T-cell (primary cell): ENCODE measurements around the gene IFI6. TPM values are rescaled to one million over a fixed set of nuclear protein-coding genes. Genes with fewer than 3 reads are reported as not detected.

Experiments
- ATAC-seq, 4 experiments: fragments of 200-7000 bp in 3 of 4; fragments of 150-1000 bp in 1 of 4; cut with Tn5 transposase; replicated peaks in 1 of 4; 1 replicate in 3 of 4; 2 replicates in 1 of 4; pipeline ENCODE4 v1.10.0; 2021; ENCODE audit warnings: moderate library complexity in 3 of 4, mild to moderate bottlenecking in 2 of 4, moderate number of reproducible peaks in 1 of 4
- CTCF ChIA-PET, 2 donors: fragments of 300-600 bp; sonication (Branson Sonifier 250); formaldehyde crosslinking; loops; one replicate each; lab custom pipeline; 2022; ENCODE audit warnings: antibody characterized with exemption in 2 of 2; lab: Charles Lee
- POLR2A ChIA-PET, 2 donors: fragments of 300-600 bp; sonication (Branson Sonifier 250); formaldehyde crosslinking; loops; one replicate each; lab custom pipeline; 2022; ENCODE audit warnings: antibody characterized with exemption in 2 of 2; lab: Charles Lee
- DNase-seq, 35 experiments: peaks; one replicate each; pipeline versions ENCODE4 v3.0.0 to v3.0.0-alpha.2; 2013 to 2023
- H3K27ac ChIP-seq: one replicate; pipeline ENCODE4 v1.5.1; 2013; ENCODE audit warnings: low read length
- H3K27me3 ChIP-seq, 2 experiments: replicated peaks in 1 of 2; 1 replicate in 1 of 2; 2 replicates in 1 of 2; pipeline versions ENCODE4 v1.6.1 to v1.7.0; 2013; ENCODE audit warnings: low read length in 1 of 2, mixed read lengths in 1 of 2; ENCODE audit not compliant: control insufficient read depth in 2 of 2, insufficient read depth in 2 of 2; ENCODE audit errors: extremely low read depth in 1 of 2
- H3K36me3 ChIP-seq, 2 donors: 1 replicate in 1 of 2; 2 replicates in 1 of 2; pipeline versions ENCODE4 v1.6.1 to v1.7.0; 2013; ENCODE audit warnings: low read length in 1 of 2; ENCODE audit not compliant: control insufficient read depth in 2 of 2, insufficient read depth in 1 of 2; ENCODE audit errors: extremely low read depth in 1 of 2
- H3K4me1 ChIP-seq, 2 experiments: 1 replicate in 1 of 2; 2 replicates in 1 of 2; pipeline versions ENCODE4 v1.6.1 to v1.7.0; 2013; ENCODE audit warnings: low read length in 2 of 2, mixed read lengths in 1 of 2; ENCODE audit not compliant: insufficient read depth in 2 of 2, control insufficient read depth in 1 of 2; ENCODE audit errors: extremely low read depth in 1 of 2
- H3K4me3 ChIP-seq, 2 donors: 1 replicate in 1 of 2; 2 replicates in 1 of 2; pipeline versions ENCODE4 v1.5.1 to v1.7.0; 2013; ENCODE audit warnings: mild to moderate bottlenecking in 2 of 2, low read length in 1 of 2, moderate library complexity in 1 of 2; ENCODE audit not compliant: control insufficient read depth in 1 of 2; ENCODE audit errors: extremely low read depth in 1 of 2
- H3K9me3 ChIP-seq: 2 replicates; pipeline ENCODE4 v1.7.0; 2013
- H3K27ac Mint-ChIP-seq, 2 donors: one replicate each; pipeline ENCODE4 v1.8.0; 2020 to 2021; ENCODE audit warnings: mild to moderate bottlenecking in 2 of 2, mixed read lengths in 2 of 2
- H3K27me3 Mint-ChIP-seq, 2 donors: one replicate each; pipeline ENCODE4 v1.8.0; 2021 to 2022; ENCODE audit warnings: mixed read lengths in 2 of 2
- H3K36me3 Mint-ChIP-seq: one replicate; pipeline ENCODE4 v1.8.0; 2021; ENCODE audit warnings: mixed read lengths
- H3K4me1 Mint-ChIP-seq, 3 donors: one replicate each; pipeline ENCODE4 v1.8.0; 2020 to 2022; ENCODE audit warnings: mixed read lengths in 3 of 3, mild to moderate bottlenecking in 1 of 3
- H3K4me3 Mint-ChIP-seq, 3 donors: one replicate each; pipeline ENCODE4 v1.8.0; 2020 to 2022; ENCODE audit warnings: mild to moderate bottlenecking in 3 of 3, mixed read lengths in 3 of 3, moderate library complexity in 3 of 3
- H3K9me3 Mint-ChIP-seq, 3 donors: one replicate each; pipeline ENCODE4 v1.8.0; 2020 to 2022; ENCODE audit warnings: mixed read lengths in 3 of 3
- WGBS: methylation state at CpG from one replicate; pipeline ENCODE4 v1.1.5; 2013; ENCODE audit warnings: missing lambda C conversion rate; ENCODE audit not compliant: insufficient coverage; 5-methylcytosine and 5-hydroxymethylcytosine counted together
- total RNA-seq, 35 experiments: library from RNA in 6 of 35; stranded (reverse) in 6 of 35; fragments of 120-200 nt in 1 of 35; gene quantifications; one replicate each; pipeline versions ENCODE4 v1.2.1 to v1.2.4 and lab custom pipeline; 2013 to 2026

IFI6 gene
- total RNA-seq, 5 donors from 2014 or later (not counting 1 experiment from before 2014, with no cell fraction given) = 28.2 to 52.1 (median 40.7) TPM

GRCh38 chr1:27668121-27668807 is 3.7 kb downstream of the IFI6 start:
- Mint-ChIP-seq H3K27me3 (no peaks in the 10 kb centered on the region), H3K4me1 (peaks cover 35 to 49% (median 45%) of the 10 kb centered on the region in 3 donors), H3K27ac (no peak overlapping the region), H3K4me3 (no peak overlapping the region), H3K9me3 (no peaks in the 10 kb centered on the region), H3K36me3 (peaks cover 21% of the 10 kb centered on the region)
- CTCF ChIA-PET = interaction anchor here in 1 of 2 donors (1.4 kb wide), 1 partner anchor 62 kb away, joined by 4 read pairs; no protein-coding TSS in a partner anchor
- H3K36me3 ChIP-seq = peaks cover 2 to 17% of the 10 kb centered on the region in 2 donors
- ATAC-seq = no peak
- peaks cover 14 to 48% of the 10 kb centered on the region in 2 experiments for H3K4me1 ChIP-seq
- no peak for DNase-seq
- no peak overlapping the region for H3K27ac ChIP-seq
- POLR2A ChIA-PET = no interaction called here
- H3K4me3 ChIP-seq = no peak overlapping the region
- no peaks in the 10 kb centered on the region for H3K27me3 ChIP-seq
- H3K9me3 ChIP-seq = no peaks in the 10 kb centered on the region
- 95% methylated on average over 31 of the region's 42 CpGs for WGBS

DNA sequence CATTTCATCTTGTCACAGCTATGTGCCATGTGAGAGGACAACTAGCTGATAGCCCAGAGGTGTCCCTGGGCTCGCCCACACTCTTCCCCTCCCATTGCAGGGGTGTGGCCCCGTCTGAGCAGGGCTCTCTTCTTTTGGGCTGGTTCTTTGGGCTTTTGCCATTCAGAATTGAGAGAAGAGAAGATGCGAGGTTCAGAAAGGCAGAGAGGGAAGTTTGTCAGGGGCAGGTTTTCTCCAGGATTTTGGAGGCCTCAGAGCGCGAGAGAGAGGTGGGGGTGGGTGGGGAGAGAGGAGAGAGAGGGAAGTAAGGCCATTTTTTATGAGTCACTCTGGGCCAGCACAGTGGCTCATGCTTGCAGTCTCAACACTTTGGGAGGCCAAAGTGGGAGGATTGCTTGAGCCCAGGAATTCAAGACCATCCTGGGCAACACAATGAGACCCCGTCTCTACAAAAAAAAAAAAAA is 5.2 kb downstream of the IFI6 start:
- WGBS = 93% methylated on average over 3 of the region's 6 CpGs
- Mint-ChIP-seq H3K4me3 (no peak overlapping the region), H3K27ac (no peak overlapping the region)

DNA sequence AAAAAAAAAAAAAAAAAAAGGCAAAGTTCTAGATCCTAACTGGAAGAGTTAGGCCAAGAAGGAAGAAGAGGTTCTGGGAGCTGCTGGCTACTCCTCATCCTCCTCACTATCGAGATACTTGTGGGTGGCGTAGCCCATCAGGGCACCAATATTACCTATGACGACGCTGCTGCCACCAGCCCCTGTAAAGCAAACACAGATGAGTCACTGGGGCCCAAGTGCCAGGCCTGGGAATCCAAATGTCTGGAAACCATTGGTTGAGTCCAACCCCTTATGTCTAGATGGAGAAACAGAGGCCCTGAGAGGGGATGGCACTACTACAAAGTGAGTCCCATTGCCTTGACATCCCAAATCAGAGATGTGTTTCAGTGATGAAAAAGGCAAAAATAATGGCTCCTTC is 5.7 kb downstream of the IFI6 start:
- no peaks in the 10 kb centered on the region for H3K27me3 ChIP-seq
- H3K27ac ChIP-seq = no peak overlapping the region
- no peak for ATAC-seq
- H3K4me1 ChIP-seq = peaks cover 15 to 49% of the 10 kb centered on the region in 2 experiments
- ChIA-PET CTCF (interaction anchor here (0.7 to 1.1 kb wide), 3 partner anchors 35 to 59 kb away, joined by 3 to 7 read pairs (median 4); partner anchors contain the start of gene FAM76A (in 1 of the 2)), POLR2A (no interaction called here)
- H3K4me1 Mint-ChIP-seq = peaks cover 41 to 52% (median 49%) of the 10 kb centered on the region in 3 donors
- no peak for DNase-seq
- H3K27ac Mint-ChIP-seq = peak overlapping the region in 1 of 2 donors; percentile 4
- no peaks in the 10 kb centered on the region for H3K27me3 Mint-ChIP-seq
- H3K9me3 ChIP-seq = no peaks in the 10 kb centered on the region
- H3K36me3 ChIP-seq = peaks cover 2 to 17% of the 10 kb centered on the region in 2 donors
- no peak overlapping the region for H3K4me3 ChIP-seq
- peaks cover 21% of the 10 kb centered on the region for H3K36me3 Mint-ChIP-seq
- no peak overlapping the region for H3K4me3 Mint-ChIP-seq
- H3K9me3 Mint-ChIP-seq = no peaks in the 10 kb centered on the region
- WGBS = no CpG with 5 or more reads among the region's 4 CpGs

More for the DNA sequence above, 5.2 kb downstream of the IFI6 start:
- POLR2A ChIA-PET = interaction anchor here in 1 of 2 donors (0.6 kb wide), 1 partner anchor 633 kb away, joined by 4 read pairs; no protein-coding TSS in a partner anchor
- no peaks in the 10 kb centered on the region for H3K9me3 Mint-ChIP-seq
- CTCF ChIA-PET = interaction anchor here (0.7 to 1.4 kb wide), 4 partner anchors 11 to 60 kb away, joined by 3 to 7 read pairs (median 5); partner anchors contain the start of gene FAM76A (in 1 of the 2)
- peaks cover 21% of the 10 kb centered on the region for H3K36me3 Mint-ChIP-seq
- no peaks in the 10 kb centered on the region for H3K27me3 Mint-ChIP-seq
- Histone ChIP-seq H3K36me3 (peaks cover 2 to 17% of the 10 kb centered on the region in 2 donors), H3K9me3 (no peaks in the 10 kb centered on the region), H3K4me1 (peaks cover 18 to 49% of the 10 kb centered on the region in 2 experiments), H3K27me3 (no peaks in the 10 kb centered on the region), H3K4me3 (no peak overlapping the region), H3K27ac (no peak overlapping the region)
- H3K4me1 Mint-ChIP-seq = peaks cover 41 to 52% (median 49%) of the 10 kb centered on the region in 3 donors
- ATAC-seq (no peak), DNase-seq (no peak)

- Histone ChIP-seq H3K27ac (no peak overlapping the region), H3K4me3 (no peak overlapping the region), H3K27me3 (no peaks in the 10 kb centered on the region), H3K9me3 (no peaks in the 10 kb centered on the region), H3K36me3 (peaks cover 2 to 17% of the 10 kb centered on the region in 2 donors), H3K4me1 (peaks cover 21 to 51% of the 10 kb centered on the region in 2 experiments)
- Mint-ChIP-seq H3K27me3 (no peaks in the 10 kb centered on the region), H3K9me3 (no peaks in the 10 kb centered on the region), H3K4me3 (no peak overlapping the region), H3K4me1 (peaks cover 43 to 52% (median 49%) of the 10 kb centered on the region in 3 donors), H3K36me3 (peaks cover 21% of the 10 kb centered on the region), H3K27ac (no peak overlapping the region)
- POLR2A ChIA-PET = no interaction called here
- CTCF ChIA-PET = interaction anchor here (0.7 to 1.2 kb wide), 3 partner anchors 57 to 1918 kb away, joined by 3 to 5 read pairs (median 4); no protein-coding TSS in a partner anchor
- WGBS = 94% methylated on average over 9 of the region's 9 CpGs
- DNase-seq (no peak), ATAC-seq (no peak)
Observed at GRCh38 chr1:27665016-27665651, 6.9 kb downstream of the IFI6 start.

- POLR2A ChIA-PET = no interaction called here
- H3K9me3 Mint-ChIP-seq = no peaks in the 10 kb centered on the region
- DNase-seq = no peak
Observed at GRCh38 chr1:27664291-27664690, 7.7 kb downstream of the IFI6 start.

More at GRCh38 chr1:27664291-27664690, 7.7 kb downstream of the IFI6 start:
- no peaks in the 10 kb centered on the region for H3K27me3 ChIP-seq
- peaks cover 21% of the 10 kb centered on the region for H3K36me3 Mint-ChIP-seq
- 92% methylated on average over 7 of the region's 8 CpGs for WGBS
- peaks cover 18 to 48% of the 10 kb centered on the region in 2 experiments for H3K4me1 ChIP-seq
- H3K4me1 Mint-ChIP-seq = peaks cover 44 to 48% (median 44%) of the 10 kb centered on the region in 3 donors
- no peak overlapping the region for H3K27ac ChIP-seq
- H3K27ac Mint-ChIP-seq = no peak overlapping the region
- no peak overlapping the region for H3K4me3 Mint-ChIP-seq
- CTCF ChIA-PET = interaction anchor here (0.7 to 1.1 kb wide), 2 partner anchors 45 to 1917 kb away, joined by 4 to 5 read pairs; no protein-coding TSS in a partner anchor
- ATAC-seq = no peak
- H3K4me3 ChIP-seq = no peak overlapping the region
- no peaks in the 10 kb centered on the region for H3K9me3 ChIP-seq
- no peaks in the 10 kb centered on the region for H3K27me3 Mint-ChIP-seq
- H3K36me3 ChIP-seq = peaks cover 2 to 17% of the 10 kb centered on the region in 2 donors
